Anterior cingulate cortex (tissue), 58 donors: Measurements from ENCODE around the gene ST8SIA2.

ENCODE experiments used
- DNase-seq, 58 donors: peaks; one replicate each; lab custom pipeline; 2025; lab: John Stamatoyannopoulos, UW

ST8SIA2 gene

GRCh38 chr15:92430069-92430440, 36.4 kb downstream of the ST8SIA2 start:
- no peak for DNase-seq

- no peak for DNase-seq
Measured at GRCh38 chr15:92435145-92435544, 41.5 kb downstream of the ST8SIA2 start.

DNA sequence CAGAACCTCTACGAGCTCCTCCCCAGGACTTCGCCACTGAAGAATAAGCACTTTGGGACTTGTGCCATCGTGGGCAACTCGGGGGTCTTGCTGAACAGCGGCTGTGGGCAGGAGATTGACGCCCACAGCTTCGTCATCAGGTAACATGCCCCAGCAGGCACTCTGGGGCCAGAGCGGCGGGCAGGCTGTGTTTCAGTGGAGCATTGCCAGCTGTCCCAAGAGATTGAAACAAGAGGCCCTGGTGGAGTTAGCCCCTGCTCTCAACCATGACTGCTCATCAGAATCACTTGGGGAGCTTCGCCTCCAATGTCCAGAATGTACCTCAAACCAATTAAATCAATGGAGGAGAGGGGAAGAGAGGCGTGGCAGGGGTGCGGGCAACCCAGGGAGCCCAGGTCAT, 44.8 kb downstream of the ST8SIA2 start:
- DNase-seq, result no peak

DNA sequence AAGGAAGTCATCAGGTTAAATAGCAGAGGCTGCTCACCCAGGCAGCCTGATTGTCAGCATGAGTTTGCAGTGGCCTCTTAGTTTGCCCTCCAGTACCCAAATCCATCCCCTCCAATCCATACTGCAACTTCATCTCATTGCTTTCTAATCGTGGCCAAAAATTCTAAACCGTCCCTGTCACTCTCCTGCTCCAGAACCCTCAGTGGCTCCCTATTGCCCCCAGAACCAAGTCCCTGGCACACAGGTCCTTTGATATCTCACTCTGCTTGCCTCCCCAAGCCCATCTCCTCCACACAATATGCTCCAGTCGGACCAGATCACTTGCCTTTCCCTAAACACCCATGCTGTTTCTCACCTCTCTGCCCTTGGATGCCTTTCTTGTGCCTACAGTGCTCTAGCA, 49.7 kb downstream of the ST8SIA2 start:
- no peak for DNase-seq

GRCh38 chr15:92444631-92445030, 51.0 kb downstream of the ST8SIA2 start:
- DNase-seq, result no peak

DNA sequence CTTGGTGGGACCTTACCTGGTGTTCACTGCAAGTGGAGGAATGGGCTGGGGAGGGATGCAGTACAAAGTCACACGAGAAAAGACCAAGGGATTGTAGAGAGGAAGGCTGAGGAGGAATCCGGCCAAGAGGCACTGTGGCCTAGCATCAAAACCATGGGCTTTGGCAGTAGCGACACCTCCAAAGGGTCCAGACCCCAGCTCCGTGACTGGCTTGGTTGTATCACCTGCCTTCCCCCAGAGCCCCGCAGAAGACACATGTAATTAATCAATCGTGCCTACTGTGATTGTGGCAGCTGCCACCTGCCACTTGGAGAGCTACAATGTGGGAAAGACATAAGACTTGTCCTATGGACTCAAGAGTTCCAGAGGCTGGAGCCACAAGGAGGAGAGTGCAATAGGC, 54.7 kb downstream of the ST8SIA2 start:
- DNase-seq, result no peak

GRCh38 chr15:92449476-92449875, 55.8 kb downstream of the ST8SIA2 start:
- DNase-seq, result no peak

DNA sequence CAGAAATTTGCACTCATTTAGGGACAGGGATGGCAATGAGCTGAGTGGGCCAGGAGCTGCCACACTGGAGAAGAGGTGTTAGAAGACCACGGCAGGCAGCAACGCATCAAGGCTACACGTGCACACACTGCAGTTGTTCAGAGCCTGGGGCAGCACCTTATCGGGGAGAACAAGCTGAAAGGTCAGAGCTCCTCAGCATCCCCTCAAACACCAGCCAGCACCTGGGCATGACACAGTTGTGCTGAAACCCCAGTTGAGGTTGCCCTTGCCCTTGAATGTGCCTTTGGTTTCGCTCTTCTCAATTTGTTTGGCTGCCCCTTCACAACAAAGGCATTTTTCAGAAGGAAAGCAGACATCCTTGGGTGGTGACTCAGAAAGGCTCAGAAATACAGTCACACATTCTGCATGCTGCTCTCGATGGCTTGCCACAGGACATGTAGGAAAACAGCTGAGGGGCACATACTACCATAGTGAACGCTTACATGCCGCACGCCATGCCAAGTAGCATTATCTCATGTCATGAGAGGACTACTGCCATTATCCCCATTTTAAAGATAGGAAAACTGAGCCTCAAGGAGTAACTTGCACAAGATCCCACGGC, 57.6 kb downstream of the ST8SIA2 start:
- no peak for DNase-seq

DNA sequence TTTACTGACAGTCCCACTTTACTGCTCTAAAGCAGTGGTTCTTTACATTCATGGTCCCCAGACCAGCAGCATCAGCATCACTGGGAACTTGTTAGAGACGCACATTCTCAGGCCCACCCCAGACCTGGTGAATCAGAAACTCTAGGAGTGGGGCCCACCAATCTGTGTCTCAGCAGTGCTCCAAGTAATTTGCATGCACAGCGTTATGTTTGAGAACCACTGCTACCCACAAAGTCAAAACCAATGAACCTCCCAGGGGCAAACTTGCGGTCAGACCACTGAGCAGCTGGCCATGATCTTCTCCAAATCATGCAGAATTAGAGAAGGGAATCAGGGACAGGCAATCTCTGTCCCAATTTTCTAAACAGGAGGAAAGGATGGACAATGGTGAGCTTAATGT, 58.5 kb downstream of the ST8SIA2 start:
- DNase-seq, result no peak

GRCh38 chr15:92453607-92454006, 59.9 kb downstream of the ST8SIA2 start:
- DNase-seq, result no peak

GRCh38 chr15:92454555-92455105, 60.9 kb downstream of the ST8SIA2 start:
- DNase-seq, result no peak

DNA sequence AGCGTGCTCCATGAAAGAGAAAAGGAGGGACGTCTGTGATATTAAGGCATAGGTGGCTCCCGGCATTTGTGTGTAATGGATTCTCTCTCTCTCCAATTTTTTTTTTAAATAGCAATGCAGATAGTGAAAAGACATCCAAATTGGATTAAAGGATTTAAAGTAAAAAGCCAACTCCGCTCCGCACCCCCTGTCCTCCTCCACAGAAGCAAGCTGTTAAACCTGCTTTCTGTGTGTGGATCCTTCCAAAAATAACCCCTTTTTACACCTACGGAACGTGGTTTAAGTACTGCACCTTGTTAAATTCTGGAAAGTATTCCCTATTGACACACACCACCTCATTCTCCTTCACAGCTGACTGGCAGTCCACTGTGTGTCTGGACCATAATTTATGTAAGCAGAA, 61.6 kb downstream of the ST8SIA2 start:
- DNase-seq, result no peak

- no peak for DNase-seq
Measured at GRCh38 chr15:92457471-92458041, 63.9 kb downstream of the ST8SIA2 start.

DNA sequence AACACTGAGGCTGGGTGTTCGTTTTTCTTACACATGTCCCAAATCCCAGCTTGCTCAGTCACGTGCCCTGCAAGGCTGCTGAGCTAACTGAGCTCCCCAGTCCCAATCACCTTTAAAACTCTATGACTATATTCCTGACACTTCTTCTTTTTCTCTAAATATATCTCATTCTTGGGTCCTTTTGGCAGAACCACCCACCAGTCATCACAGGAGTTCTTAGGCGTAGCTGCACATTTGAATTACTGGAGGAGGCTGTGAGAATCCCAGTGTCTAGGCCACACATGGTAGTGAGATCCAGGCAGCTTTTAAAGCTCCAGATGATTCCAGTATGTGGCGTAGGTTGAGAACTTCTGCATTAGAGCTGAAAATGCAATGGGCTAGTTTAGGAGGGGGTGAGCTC, 66.3 kb downstream of the ST8SIA2 start:
- DNase-seq, result peak in 13 of 58 donors; percentile 3 to 44 (median 26)

DNA sequence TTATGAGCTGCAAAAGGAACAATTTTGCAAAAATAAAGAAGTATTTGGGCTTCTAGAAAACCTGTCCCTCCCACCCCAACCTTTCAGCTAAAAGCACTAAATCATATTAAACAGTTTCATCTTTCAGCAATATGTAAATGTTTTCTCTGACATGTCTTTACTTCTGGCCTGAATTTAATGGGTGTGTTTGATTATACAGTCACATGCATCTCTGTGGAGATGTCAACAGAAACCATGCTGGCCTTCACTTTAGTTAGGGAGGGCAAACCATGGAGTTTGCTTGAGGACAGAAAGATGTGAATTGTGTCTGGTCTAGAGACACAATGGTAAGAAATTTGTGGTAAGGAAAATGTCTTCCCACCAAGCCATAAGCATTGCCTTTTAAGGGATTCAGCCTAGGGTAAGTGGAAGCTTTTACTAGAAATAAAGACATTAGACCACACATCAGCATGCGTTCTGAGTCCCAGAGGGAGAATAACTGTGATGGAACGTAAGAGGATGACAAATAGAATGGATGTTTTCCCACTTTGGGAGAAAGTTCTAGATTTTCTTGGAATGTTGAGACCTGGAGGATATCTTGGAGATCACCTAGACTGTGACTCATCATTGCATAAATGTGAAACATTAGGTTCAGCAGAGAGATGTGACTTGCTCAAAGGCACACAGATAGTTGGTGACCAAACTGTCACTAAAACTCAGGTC, 68.9 kb downstream of the ST8SIA2 start:
- no peak for DNase-seq

GRCh38 chr15:92463352-92463751, 69.7 kb downstream of the ST8SIA2 start:
- no peak for DNase-seq

- no peak for DNase-seq
Measured at GRCh38 chr15:92463826-92464225, 70.1 kb downstream of the ST8SIA2 start.

- no peak for DNase-seq
Measured at GRCh38 chr15:92466834-92467233, 73.2 kb downstream of the ST8SIA2 start.

- no peak for DNase-seq
Measured at GRCh38 chr15:92467245-92467644, 73.6 kb downstream of the ST8SIA2 start.

DNA sequence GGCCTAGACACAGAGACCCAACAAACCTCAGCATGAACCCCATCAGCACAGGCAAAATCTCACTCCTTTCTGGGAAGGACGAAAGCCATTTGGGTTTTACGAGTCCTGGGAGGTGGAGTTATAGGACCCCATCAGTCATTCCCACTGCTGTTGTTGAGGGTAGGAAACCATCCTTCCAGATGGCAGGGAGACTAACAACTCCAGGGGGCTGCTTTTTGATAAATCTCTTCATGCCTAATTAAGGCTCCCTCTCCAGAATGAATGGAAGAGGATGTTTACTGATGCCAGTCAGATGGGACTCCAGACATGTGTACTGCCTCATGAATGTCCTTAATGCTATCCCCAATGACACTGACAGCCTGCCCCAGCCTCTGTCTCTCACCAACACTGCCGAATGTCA, 75.3 kb downstream of the ST8SIA2 start:
- no peak for DNase-seq

DNA sequence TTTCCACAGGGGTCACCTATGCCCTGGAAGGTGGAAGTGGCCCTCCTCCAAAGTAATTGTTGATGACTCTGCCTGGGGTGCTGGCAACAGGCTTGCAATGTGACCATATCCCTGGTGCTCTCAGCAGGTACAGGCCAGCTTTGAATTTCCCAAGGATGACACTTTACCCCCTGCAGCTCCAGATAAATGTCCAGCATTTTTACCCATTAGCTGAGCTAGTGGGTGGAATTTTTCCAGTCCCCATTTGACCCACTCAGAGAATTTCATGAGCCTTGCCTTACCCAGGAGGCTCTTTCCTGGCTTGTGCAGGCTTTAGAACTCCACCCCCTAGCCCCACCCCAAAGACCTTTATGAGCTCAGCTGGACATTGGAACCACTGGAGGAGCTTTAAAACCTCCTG, 77.6 kb downstream of the ST8SIA2 start:
- DNase-seq, result no peak

GRCh38 chr15:92473756-92474155, 80.1 kb downstream of the ST8SIA2 start:
- peak in 4 of 58 donors; percentile 2 to 19 (median 10) for DNase-seq
